ENCODE results near the gene RSPO4.
"Not testable (repeated sequence)": the region's sequence is repeated elsewhere in the genome, so short reads cannot be mapped to it uniquely, and the experiment has no call there.

The RSPO4 gene

DNA sequence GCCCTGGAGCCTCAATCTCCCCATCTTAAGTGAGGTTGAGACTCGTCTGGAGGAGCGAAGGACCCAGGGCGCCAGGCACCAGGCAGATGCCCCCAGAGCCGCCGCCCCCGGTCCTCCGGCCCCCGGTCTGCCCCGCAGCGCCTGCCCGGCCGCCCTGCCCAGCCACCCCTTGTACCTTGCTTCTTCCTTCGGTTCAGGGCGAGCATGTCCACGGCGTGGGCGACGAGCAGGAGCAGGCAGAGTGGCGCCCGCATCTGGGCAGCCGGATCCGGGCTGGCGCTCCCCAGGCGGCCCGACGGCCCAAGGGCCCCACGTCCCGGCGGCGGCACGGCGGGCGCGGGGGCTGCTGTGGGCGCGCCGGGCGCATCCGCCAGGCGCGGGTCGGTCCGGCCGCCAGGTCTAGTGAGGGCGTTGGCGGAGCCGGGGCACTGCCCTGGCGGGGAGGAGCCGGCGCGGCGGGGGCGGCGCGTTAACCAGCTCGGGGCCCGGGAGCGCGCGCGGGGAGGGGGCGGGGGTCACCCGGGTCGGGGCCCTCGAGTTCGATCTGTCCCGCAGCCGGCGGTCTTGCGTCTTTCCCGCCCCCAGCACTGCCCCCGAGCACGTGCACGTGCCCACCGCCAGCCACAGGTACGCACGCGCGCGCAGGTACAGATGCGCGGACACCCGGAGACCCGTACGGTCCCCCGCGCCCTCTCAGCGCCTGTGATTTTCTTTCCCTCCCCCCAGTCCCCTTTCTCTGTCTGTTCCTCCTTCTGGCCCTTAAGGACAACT, at the start of gene RSPO4:
RSPO4 (minus strand) TSS at position 401 of the 771 bp plus-strand sequence; CDS start at position 254, 147 bp downstream.
- no peak for DNase-seq

DNA sequence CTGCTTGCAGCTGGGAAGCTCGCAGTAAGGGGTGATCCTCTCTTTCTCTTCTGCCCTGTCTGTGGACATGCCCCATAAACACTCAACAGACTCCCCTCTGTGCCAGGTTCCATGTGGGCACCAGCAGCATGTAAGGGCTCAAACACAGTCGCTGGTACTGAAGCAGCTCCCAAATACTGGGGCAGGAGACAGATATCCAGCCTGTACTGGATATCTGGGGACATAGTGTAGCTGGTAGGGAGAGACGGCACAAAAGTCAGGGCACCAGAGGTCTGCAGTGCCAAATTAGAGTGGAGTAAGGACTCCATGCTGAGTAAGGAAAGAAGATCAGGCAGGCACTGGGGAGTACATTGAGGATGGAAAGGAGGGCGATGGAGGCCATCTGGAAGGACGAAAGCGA, 48.3 kb upstream of the RSPO4 start:
- no peak for DNase-seq

DNA sequence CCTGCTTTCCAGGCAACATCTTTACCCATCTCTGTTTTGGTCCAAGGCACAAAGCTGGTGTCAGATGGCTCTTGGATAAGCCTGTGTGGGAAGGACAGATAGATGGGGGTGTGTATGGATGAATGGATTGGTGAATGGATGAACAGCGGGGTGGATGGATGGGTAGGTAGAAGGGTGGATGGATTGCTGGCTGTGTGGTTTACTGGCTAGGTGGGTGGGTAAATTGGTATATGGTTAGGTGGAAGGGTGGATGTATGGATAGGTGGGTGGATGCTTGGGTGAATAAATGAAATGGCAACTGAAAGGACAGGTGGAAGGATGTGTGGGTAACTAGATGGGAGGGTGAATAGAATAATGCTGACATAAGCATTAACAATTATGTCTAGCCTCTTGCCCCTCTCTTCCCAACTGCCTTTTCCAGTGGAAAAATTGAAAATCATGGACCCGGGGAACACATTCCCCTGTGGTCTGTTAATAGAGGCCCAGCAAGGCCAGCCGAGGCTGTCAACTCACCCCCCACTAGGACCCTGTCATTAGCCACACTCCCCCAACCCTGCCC, 43.8 kb upstream of the RSPO4 start:
- DNase-seq, result no peak

DNA sequence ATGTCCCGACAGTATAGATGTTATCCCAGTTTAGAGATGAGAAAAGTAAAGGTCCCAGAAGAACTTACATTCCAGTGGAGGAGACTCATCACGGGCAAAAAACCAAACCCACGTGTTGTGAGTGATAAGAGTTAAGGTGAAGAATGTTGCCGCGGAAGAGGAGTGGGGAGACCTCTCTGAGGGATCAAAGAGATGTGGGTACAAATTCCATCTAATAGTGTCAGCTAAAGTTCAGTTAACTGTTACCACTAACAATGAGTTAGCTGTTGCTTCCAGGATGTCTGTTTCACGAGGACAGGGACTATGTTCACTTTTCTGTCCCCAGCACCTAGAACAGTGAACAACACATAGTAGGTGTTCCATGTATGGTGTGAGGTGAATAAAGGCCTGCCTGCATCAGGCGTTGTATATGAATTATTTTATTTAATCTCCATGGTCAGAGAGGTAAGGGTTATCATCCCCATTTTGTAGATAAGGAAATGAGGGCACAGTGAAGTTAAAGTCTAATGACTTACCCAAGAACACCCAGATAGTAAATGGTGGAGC, 39.8 kb upstream of the RSPO4 start:
- no peak for DNase-seq

DNA sequence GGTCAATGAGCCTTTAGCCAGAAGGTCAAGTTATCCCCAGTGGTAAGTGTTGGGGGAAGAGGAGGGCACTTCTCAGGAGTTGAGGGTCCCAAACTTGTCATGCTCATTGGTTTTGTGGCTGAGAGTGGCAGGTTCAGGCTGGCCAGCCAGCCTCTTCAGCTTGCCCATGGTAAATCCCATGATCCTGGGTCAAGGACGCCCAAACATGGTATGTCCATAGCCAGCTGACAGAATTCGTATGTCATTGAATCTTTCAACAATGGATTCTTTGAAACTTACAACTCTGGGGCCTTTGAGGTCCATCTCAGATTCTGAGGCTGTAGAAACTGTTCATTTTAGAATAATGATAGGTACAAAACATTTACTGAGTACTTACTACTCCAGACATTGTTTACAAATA, 36.1 kb upstream of the RSPO4 start:
- no peak for DNase-seq

DNA sequence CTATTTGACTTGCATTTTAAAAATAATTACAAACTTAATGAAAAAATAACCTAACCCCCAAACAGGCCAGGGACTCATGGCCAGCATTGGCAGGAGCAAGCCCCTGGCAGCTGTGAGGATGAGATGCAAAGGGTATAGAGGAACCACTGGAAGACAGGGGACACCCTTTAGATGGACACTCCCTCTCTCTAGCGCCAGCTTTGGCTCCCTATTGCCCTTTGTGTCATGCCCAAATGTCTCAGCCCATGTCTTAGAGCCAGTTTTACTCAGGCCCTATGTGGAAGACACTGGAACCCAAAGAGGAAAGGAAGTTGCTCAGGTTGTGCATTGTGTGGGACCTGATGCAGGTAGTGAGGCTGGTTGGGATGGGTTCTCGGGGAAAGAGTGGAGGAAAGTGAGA, 34.9 kb upstream of the RSPO4 start:
- DNase-seq, result no peak

DNA sequence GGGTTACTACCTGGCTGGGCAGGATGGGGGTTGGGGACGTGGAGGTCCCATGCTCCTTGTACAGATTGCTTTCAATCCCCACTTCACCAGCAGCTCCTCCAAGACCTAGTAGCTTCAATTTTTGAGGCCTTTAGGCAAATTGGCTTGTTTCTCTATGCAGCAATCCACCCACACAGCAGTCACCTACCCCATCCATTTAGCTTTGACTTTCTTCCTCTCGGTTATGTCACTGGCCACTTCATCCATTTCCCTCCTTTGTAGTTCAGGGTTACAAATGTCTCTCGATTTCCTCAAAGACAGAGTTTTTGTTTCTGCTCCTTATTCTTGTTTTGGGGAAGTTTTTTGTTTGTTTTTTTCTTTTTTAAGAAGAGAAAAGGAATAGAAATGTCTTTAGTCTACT, 33.4 kb upstream of the RSPO4 start:
- no peak for DNase-seq

DNA sequence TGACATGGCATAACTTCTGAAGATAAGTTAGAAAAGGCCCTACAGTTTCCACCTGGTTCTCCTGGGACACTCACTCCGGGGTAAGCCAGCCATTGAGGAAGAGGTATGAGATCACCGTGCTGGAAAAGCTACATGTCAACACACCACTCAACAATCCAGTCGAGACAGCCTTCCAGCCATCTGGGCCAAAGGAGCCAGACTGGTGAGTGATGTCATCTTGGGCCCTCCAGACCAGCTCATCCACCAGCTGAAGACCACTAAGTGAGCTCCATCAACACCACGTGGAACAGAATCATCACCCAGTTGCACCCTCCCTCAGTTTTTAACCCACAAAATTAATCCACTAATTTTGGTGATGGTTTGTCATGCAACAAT, 32.3 kb upstream of the RSPO4 start:
- no peak for DNase-seq

DNA sequence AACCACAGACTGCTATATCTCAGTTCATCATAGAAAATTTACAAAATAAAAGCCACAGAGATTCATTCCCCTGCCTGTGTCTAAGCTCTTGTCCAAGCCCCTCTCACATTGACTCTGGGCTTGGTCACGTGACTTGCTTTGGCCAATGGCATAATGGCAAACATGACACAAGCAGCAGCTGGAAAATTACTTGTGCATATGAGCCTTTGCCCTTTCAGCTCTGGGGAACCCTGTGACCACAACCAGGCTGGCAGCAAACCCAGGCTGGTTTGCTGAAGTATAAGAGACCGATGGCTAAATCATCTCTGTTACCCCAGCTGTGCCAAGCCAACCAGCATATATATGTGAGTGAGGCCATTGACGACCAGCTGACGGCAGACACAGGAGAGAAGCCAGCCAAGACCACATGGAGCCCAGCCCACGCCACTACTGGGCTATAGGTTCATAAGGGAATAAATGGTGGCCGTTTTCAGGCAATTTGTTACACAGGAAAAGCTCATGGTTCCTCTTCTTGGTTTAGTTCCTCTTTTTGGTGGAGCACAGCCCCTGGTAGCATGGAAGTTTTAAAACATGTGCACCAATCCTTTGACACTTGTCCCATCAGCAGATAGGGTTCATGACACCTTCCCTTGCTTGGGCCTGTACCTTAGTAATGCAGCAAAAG, 31.8 kb upstream of the RSPO4 start:
- no peak for DNase-seq

DNA sequence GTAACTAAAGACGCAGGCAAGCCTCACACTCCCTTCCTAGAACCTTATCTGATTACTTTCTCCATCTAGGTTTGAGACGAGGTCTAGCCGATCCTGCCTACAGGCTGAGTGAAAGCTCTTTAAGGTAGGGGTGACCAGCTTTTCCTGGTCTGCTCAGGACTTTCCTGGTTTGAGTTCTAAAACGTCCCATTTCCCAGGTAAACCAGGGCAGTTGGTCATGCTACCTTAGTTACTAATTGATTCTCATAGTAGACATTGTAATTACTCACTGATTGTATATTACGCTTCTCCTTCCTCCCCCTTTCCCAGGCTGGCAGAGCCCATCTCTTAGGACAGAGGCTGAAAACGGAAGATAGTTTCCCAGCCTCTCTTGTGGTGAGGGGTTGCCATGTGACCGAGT, 27.9 kb upstream of the RSPO4 start:
- no peak for DNase-seq

DNA sequence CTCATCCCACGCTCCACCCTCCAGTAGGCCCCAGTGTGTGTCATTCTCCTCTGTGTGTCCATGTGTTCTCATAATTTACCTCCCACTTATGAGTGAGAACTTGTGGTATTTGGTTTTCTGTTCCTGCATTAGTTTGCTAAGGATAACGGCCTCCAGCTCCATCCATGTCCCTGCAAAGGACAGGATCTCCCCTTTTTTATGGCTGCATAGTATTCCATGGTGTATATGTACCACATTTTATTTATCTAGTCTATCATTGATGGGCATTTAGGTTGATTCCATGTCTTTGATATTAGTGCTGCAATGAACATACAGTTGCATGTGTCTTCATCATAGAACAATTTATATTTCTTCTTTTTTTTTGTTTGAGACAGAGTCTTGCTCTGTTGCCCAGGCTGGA, 24.1 kb upstream of the RSPO4 start:
- not testable (repeated sequence) for DNase-seq

DNA sequence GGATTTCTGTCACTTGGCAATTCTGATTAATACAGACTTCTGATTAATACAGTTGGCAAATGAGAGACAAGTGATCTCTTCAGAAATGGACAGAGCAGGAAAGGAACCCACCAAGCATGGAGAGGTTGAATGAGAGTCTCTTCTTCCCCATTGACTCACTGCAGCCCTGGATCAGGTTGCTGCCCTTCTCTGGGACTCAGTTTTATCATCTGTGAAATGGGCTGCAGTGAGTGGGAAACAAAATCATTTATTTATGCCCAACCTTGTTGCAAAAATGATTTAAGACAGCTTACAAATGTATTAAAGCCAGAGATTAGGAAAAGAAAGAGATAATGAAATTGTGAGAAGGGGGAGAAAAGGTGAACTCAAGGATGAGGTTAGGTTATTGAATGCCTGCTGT, 20.8 kb upstream of the RSPO4 start:
- no peak for DNase-seq

DNA sequence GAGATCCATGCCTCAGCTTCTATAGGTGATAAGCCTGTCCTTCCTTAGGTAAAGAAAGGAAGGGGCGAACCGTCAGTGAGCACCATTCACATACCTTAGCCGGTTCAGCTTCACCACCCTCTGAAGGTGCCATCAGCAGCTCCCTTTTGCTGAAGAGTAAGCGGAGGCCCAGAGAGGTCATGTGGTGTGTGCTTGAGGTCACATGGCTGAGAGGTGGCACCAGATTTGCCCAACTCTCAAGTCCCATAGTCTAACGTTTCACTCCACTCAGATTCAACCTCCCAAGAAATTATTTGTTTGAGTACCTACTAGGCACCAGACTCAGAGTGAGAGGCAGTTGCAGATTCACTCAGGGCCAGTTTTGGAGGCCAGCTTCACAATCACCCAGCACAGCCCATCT, 18.5 kb upstream of the RSPO4 start:
- no peak for DNase-seq

DNA sequence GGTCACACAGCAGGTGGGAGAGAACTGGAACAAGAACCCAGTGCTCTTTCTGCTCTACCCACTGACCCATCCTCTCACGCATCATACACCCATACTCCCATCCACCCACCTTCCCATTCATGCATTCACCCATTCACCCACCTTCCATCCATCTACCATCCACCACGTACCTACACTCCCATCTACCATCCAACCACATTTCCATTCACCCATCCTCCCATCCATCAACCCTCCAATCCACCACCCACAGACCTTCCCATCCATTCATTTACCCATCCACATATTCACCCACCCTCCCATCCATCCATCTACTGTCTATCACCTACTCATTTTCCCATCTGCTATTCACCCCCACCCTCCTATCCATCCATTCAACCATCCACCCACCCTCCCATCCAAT, 17.2 kb upstream of the RSPO4 start:
- no peak for DNase-seq

DNA sequence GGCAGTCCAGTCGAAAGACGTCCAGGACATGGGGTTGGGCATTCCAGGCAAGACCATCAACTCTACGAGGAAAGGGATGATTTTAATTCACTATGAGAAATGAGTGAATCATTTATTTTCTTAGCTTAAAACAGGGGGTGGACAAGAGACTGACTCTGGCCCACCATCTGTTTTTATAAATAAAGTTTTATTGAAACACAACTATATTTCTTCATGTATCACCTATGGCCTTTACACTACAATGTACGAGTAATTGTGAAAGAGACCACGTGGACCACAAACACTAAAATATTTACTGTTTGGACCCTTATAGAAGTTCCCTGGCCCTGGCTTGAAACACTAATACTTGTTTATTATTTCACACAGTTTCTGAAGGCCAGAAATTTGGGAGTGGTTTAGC, 15.6 kb upstream of the RSPO4 start:
- DNase-seq, result no peak

DNA sequence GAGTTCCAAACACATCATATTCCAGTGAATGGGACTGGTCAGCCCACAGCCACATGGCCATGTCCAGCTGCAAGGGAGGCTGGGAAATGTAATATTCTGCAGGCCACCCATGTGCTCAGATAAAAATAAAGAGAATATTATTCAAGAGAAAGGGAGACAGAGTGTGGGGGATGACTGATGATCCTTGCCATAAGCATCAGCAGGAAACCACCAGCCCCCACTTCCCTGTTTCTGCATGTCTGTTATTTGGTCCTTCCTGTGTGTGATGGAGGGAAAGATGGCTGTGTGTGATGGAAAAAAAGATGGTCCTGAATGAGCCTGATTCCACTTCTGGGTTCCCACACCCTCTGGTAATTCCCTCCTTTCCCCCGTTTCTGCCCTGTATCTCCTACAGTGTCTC, 13.1 kb upstream of the RSPO4 start:
- DNase-seq, result no peak

DNA sequence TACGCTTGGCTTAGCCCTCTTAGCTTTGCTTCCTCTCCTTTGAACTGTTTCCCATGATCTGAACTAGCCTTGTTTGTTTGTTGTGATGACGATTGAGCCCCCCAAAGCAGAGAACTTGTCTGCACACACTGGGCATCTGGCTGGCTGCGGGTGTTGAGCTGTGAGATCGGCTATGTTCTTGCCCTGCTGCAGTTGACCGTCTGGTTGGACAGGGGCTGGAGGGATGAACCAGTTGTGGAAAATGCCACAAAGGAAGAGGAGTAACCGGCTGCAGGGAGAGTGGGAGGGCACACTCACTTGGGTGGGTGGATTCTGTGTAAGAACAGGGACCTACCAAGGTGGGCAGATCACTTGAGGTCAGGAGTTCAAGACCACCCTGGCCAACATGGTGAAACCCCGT, 12.4 kb upstream of the RSPO4 start:
- DNase-seq, result no peak

DNA sequence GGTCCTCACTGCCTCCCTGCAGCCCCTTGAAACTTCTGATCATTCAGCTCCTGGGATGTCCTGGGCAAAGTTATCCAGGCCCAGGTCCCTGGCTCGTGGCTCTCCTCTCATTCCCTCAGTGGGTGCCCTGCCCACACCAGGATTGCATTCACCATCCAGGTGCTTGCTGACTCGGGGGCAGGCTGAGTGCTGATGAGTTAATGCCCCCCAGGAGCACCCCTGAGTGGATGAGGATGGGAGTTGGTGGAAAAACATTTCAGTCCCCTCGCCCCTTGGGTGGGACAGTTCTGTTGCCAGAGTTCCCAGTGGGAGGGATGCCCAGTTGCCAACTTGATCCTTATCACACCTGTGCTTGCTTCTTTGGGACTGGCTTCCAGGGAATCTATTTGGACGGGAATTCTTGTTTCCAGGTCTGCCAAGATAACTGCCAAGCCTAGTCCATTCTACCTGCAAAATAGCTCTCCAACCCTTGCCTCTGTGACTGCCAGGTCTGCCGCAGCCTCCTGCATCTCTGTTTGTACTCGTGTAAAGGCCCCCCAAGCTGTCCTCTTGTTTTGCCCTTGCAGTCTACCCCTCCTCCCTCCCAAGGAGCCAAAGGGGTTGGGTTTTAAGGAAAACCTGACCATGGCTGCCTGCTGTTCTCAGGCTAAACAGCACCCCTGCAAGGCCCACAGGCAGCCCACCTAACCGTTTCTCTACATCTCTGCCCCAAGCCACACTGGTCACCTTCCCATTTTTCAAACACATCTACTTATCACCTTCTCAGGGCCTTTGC, 11.6 kb upstream of the RSPO4 start:
- no peak for DNase-seq

DNA sequence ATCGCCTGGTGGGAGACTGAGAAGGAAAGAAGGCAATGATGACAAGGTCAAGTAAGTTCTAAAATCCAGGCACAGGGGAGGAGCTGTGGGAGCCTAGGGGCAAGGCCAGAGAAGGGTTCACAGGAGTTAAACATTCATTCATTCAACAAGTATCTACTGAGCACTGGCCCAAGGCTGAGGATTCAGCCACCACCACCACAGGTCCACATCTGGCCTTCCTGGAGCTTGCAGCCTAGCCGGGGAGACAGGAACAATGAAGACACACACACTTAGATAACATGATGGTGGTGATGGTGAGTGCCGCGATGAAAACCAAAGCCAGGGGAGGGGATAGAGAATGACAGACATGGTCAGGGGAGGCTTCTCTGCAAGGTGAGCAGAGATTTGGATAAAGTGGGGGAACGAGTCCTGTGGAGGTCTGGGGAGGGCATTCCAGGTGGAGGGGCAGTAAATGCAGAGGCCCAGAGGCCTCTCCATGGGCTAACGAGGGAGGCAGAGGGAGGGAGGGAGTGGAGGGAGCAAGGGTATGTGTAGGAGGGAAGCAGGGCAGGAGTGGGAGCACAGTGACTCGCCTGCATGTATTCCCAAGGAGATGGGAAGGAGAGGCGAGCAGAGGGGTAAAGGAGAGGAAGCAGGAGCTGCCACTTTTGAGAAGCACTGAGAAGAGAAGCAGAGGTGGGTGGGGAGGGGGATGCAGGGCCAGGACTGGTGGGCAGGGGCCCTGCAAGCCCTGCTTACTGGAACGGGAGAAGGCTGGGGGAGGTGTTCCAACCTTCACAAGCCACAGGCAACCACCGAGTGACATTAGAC, 10.5 kb upstream of the RSPO4 start:
- no peak for DNase-seq

DNA sequence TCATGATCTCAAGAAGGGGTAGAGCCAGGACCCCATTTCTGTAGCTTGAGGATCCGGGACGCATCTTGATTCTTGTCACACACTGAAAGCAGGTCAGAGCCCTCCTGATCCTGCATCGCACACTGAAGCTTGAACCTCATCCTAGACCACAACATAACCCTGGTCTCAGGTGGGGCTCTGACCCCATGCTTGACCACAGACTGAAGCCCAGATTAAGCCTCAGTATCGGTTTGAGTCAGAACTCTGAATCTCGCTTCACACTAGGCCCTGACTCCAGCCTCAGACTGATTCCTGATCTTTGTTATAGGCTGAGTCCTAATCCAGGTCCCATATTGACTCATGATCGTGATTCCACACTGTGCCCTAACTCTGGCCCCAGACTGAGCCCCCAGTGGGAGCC, 8.5 kb upstream of the RSPO4 start:
- no peak for DNase-seq

DNA sequence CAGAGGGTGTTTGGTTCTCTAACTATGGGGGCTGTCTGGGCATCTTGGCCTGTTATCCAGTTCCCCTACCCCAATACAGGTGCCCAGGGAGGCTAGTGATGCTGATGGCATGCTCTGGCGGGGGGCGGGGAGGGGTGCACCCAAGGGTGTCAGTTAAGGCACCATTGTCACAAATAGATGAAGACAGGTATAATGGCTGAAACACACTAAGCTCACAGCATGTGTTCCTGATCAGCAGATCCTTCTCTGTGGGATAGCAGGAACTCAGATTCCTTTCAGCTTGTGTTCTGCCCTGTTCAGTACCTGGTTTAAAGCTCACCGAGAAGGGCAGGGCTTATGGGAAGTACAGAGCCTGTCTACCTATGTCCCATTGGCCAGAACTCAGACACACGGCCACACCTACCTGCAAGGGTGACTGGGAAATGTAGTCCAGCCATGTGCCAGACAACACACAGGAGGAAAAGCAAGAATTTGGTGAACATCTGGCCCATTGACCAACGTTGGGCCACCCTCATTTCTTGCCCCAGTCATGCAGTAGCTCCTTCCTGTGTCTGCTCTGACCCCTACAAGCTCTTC, 3.4 kb upstream of the RSPO4 start:
- DNase-seq, result no peak

Measured in NCI-H1417 treated with DMSO at 0.1 percent for 48 hours (cell line).